HepG2 (cell line): Measurements from ENCODE around the gene IRF2BPL. TPM values are rescaled to one million over a fixed set of nuclear protein-coding genes. Genes with fewer than 3 reads are reported as not detected.

Experiments used
- ASH2L ChIP-seq: fragments of 300-600, 200-600 bp; sonication (generic); IDR thresholded peaks from 2 replicates; pipeline ENCODE4 v1.7.0; 2017; ENCODE audit warnings: low read depth, mild to moderate bottlenecking, moderate library complexity, mixed read lengths, low read length; ENCODE audit not compliant: insufficient read length
- ATRX ChIP-seq: sonication (generic); formaldehyde crosslinking; IDR thresholded peaks from 2 replicates; pipeline ENCODE4 v1.4.0; 2020; ENCODE audit warnings: missing genetic modification reagents, borderline replicate concordance
- HNRNPK ChIP-seq: fragments of 200-400 bp; formaldehyde crosslinking; IDR thresholded peaks from 2 replicates; pipeline ENCODE4 v1.6.1; 2018; ENCODE audit warnings: low read length, low read depth, moderate library complexity, mild to moderate bottlenecking; ENCODE audit not compliant: poor library complexity, severe bottlenecking
- IRX3 ChIP-seq: sonication (generic); formaldehyde crosslinking; IDR thresholded peaks from 2 replicates; pipeline ENCODE4 v1.8.1; 2023; ENCODE audit warnings: mild to moderate bottlenecking, low read depth, missing genetic modification reagents, borderline replicate concordance
- KMT2B ChIP-seq: IDR thresholded peaks from 2 replicates; pipeline ENCODE4 v1.6.1; 2016; ENCODE audit warnings: missing genetic modification reagents, missing compliant biosample characterization
- MED8 ChIP-seq: sonication (generic); formaldehyde crosslinking; IDR thresholded peaks from 2 replicates; pipeline ENCODE4 v1.8.1; 2023; ENCODE audit warnings: mild to moderate bottlenecking, missing genetic modification reagents; ENCODE audit not compliant: insufficient replicate concordance
- NFIB ChIP-seq: sonication (generic); formaldehyde crosslinking; IDR thresholded peaks from 2 replicates; pipeline ENCODE4 v1.9.0; 2021; ENCODE audit warnings: missing genetic modification reagents, mild to moderate bottlenecking, borderline replicate concordance
- NFKB2 ChIP-seq: sonication (generic); formaldehyde crosslinking; IDR thresholded peaks from 2 replicates; pipeline ENCODE4 v1.4.0; 2020; ENCODE audit warnings: missing genetic modification reagents, borderline replicate concordance
- PPARG ChIP-seq: conservative IDR thresholded peaks from 2 replicates; pipeline ENCODE4 v1.6.1; 2016; ENCODE audit warnings: missing biosample characterization, missing genetic modification reagents
- RAD51 ChIP-seq: fragments of 450-650 bp; IDR thresholded peaks from 2 replicates; pipeline ENCODE4 v1.6.1; 2016; ENCODE audit warnings: borderline replicate concordance
- SPEN ChIP-seq: sonication (generic); formaldehyde crosslinking; IDR thresholded peaks from 2 replicates; pipeline ENCODE4 v1.5.1; 2020; ENCODE audit warnings: low read depth, mild to moderate bottlenecking, missing genetic modification reagents
- TEF ChIP-seq: sonication (generic); formaldehyde crosslinking; IDR thresholded peaks from 2 replicates; pipeline ENCODE4 v1.5.0; 2020; ENCODE audit warnings: missing genetic modification reagents
- TFDP1 ChIP-seq: IDR thresholded peaks from 2 replicates; pipeline ENCODE4 v1.6.1; 2016; ENCODE audit warnings: missing compliant biosample characterization, missing genetic modification reagents, borderline replicate concordance
- ZBTB43 ChIP-seq: sonication (generic); formaldehyde crosslinking; conservative IDR thresholded peaks from 2 replicates; pipeline ENCODE4 v1.4.0; 2020; ENCODE audit warnings: missing genetic modification reagents
- ZBTB7A ChIP-seq: sonication (generic); formaldehyde crosslinking; IDR thresholded peaks from 2 replicates; pipeline ENCODE4 v1.8.0; 2022; ENCODE audit warnings: mild to moderate bottlenecking, missing genetic modification reagents
- ZNF10 ChIP-seq: sonication (generic); formaldehyde crosslinking; IDR thresholded peaks from 2 replicates; pipeline ENCODE4 v1.4.0; 2020; ENCODE audit warnings: mild to moderate bottlenecking, low read depth, missing genetic modification reagents, borderline replicate concordance
- ZNF142 ChIP-seq: sonication (generic); formaldehyde crosslinking; IDR thresholded peaks from 2 replicates; pipeline ENCODE4 v1.4.0; 2020; ENCODE audit warnings: missing genetic modification reagents
- ZNF496 ChIP-seq: sonication (generic); formaldehyde crosslinking; IDR thresholded peaks from 2 replicates; pipeline ENCODE4 v1.8.1; 2023; ENCODE audit warnings: mild to moderate bottlenecking, moderate library complexity, missing genetic modification reagents; ENCODE audit not compliant: insufficient replicate concordance
- ZNF550 ChIP-seq: sonication (generic); formaldehyde crosslinking; IDR thresholded peaks from 2 replicates; pipeline ENCODE4 v1.4.0; 2020; ENCODE audit warnings: mild to moderate bottlenecking, missing genetic modification reagents, borderline replicate concordance
- ZNF761 ChIP-seq: sonication (generic); formaldehyde crosslinking; conservative IDR thresholded peaks from 2 replicates; pipeline ENCODE4 v1.4.0; 2020; ENCODE audit warnings: mild to moderate bottlenecking, missing genetic modification reagents
- polyA plus RNA-seq, 8 experiments: library from polyadenylated mRNA; depleted of rRNA in 3 of 8; stranded (reverse) in 7 of 8; unstranded in 1 of 8; fragments of >200 nt; fragmentation: Illumina TruSeq in 4 of 8; extraction: Trizol in 4 of 8; gene quantifications; 2 replicates each; pipeline versions ENCODE4 v1.2.1 to v1.2.3, GENCODE V29; 2011 to 2016; ENCODE audit warnings: low read depth in 4 of 8, missing spikeins in 1 of 8, mixed read lengths in 1 of 8; ENCODE audit not compliant: insufficient read depth in 1 of 8
- total RNA-seq, 5 experiments: library from RNA; depleted of rRNA; stranded (reverse); fragments of >200 nt; fragmentation: Illumina TruSeq; extraction: Trizol; gene quantifications; 2 replicates each; pipeline ENCODE4 v1.2.3, GENCODE V29; 2016; ENCODE audit warnings: low read depth in 1 of 5

Gene IRF2BPL
- total and polyA plus RNA-seq, 2 of the 13 experiments (the other 11 are each of a cell fraction or from before 2014, with no cell fraction given): 6.6 to 8.4 TPM

- TF ChIP-seq PPARG (CRISPR knock-in tag) (no peak), ZNF550 (CRISPR knock-in tag) (no peak), MED8 (no peak), ZNF761 (CRISPR knock-in tag) (no peak), NFIB (CRISPR knock-in tag) (no peak), TEF (CRISPR knock-in tag) (no peak), SPEN (CRISPR knock-in tag) (no peak), ZNF496 (CRISPR knock-in tag) (no peak), IRX3 (CRISPR knock-in tag) (no peak), ZNF142 (CRISPR knock-in tag) (no peak), ASH2L (no peak), RAD51 (no peak), ZBTB43 (0 out of 2 replicates have a peak, but pooled peaks have one; percentile 42), TFDP1 (CRISPR knock-in tag) (no peak), NFKB2 (CRISPR knock-in tag) (no peak), ZNF10 (no peak), HNRNPK (no peak), ZBTB7A (no peak), ATRX (CRISPR knock-in tag) (no peak), KMT2B (CRISPR knock-in tag) (0 out of 2 replicates have a peak, but pooled peaks have one; percentile 50)
Observed at GRCh38 chr14:77043177-77043983, 14.9 kb upstream of the IRF2BPL start (continued).
